Liver (tissue), 9 donors: Measurements from ENCODE around the gene DOCK8. TPM values are rescaled to one million over a fixed set of nuclear protein-coding genes. Genes with fewer than 3 reads are reported as not detected.
"Not testable (repeated sequence)": the region's sequence is repeated elsewhere in the genome, so short reads cannot be mapped to it uniquely, and the experiment has no call there.

Experiments used
- DNase-seq: peaks from one replicate; pipeline ENCODE4 v3.0.0-alpha.2; 2017; ENCODE audit warnings: low spot score
- H3K27ac ChIP-seq, 2 donors: one replicate each; pipeline ENCODE4 v1.7.0; 2013; ENCODE audit warnings: inconsistent platforms in 2 of 2, low read length in 2 of 2, control low read depth in 1 of 2, low read depth in 1 of 2, mild to moderate bottlenecking in 1 of 2
- H3K27me3 ChIP-seq, 4 donors: one replicate each; pipeline versions ENCODE4 v1.6.1 to v1.7.0; 2013; ENCODE audit warnings: low read length in 3 of 4, inconsistent platforms in 1 of 4, mild to moderate bottlenecking in 1 of 4, moderate library complexity in 1 of 4; ENCODE audit not compliant: control insufficient read depth in 4 of 4, insufficient read depth in 4 of 4
- H3K36me3 ChIP-seq, 4 donors: one replicate each; pipeline versions ENCODE4 v1.6.1 to v1.7.0; 2013; ENCODE audit warnings: low read length in 3 of 4, mild to moderate bottlenecking in 3 of 4, low read depth in 1 of 4, moderate library complexity in 1 of 4; ENCODE audit not compliant: control insufficient read depth in 4 of 4, insufficient read depth in 3 of 4
- H3K4me1 ChIP-seq, 4 donors: one replicate each; pipeline versions ENCODE4 v1.6.1 to v1.7.0; 2013; ENCODE audit warnings: low read length in 3 of 4, mild to moderate bottlenecking in 3 of 4, moderate library complexity in 1 of 4; ENCODE audit not compliant: control insufficient read depth in 4 of 4, insufficient read depth in 4 of 4
- H3K4me3 ChIP-seq, 3 donors: one replicate each; pipeline versions ENCODE4 v1.6.1 to v1.7.0; 2013; ENCODE audit warnings: low read length in 3 of 3, control low read depth in 1 of 3, low read depth in 1 of 3, mild to moderate bottlenecking in 1 of 3
- H3K9ac ChIP-seq, 2 donors: one replicate each; pipeline ENCODE4 v1.7.0; 2013; ENCODE audit warnings: low read length in 2 of 2, mild to moderate bottlenecking in 2 of 2, moderate library complexity in 2 of 2, control low read depth in 1 of 2, low read depth in 1 of 2
- H3K9me3 ChIP-seq, 4 donors: one replicate each; pipeline versions ENCODE4 v1.6.1 to v1.7.0; 2013; ENCODE audit warnings: low read length in 3 of 4; ENCODE audit not compliant: control insufficient read depth in 4 of 4
- EGR1 ChIP-seq, 2 donors: IDR thresholded peaks; 2 replicates each; pipeline ENCODE4 v1.6.1; 2016 to 2018; ENCODE audit warnings: antibody characterized with exemption in 2 of 2, low read depth in 2 of 2
- FOXA1 ChIP-seq: IDR thresholded peaks from 2 replicates; pipeline ENCODE4 v1.6.1; 2016; ENCODE audit warnings: antibody characterized with exemption
- GABPA ChIP-seq, 2 donors: IDR thresholded peaks in 1 of 2; conservative IDR thresholded peaks in 1 of 2; 2 replicates each; pipeline ENCODE4 v1.6.1; 2016; ENCODE audit warnings: antibody characterized with exemption in 2 of 2, mild to moderate bottlenecking in 1 of 2, moderate library complexity in 1 of 2
- HNF4A ChIP-seq, 2 donors: conservative IDR thresholded peaks; 2 replicates each; pipeline ENCODE4 v1.6.1; 2016; ENCODE audit warnings: antibody characterized with exemption in 2 of 2, mild to moderate bottlenecking in 2 of 2
- JUND ChIP-seq, 2 donors: IDR thresholded peaks; 2 replicates each; pipeline ENCODE4 v1.6.1; 2016; ENCODE audit warnings: antibody characterized with exemption in 2 of 2
- NR2F2 ChIP-seq: IDR thresholded peaks from 2 replicates; pipeline ENCODE4 v1.6.1; 2016; ENCODE audit warnings: antibody characterized with exemption
- RAD21 ChIP-seq, 2 donors: IDR thresholded peaks; 2 replicates each; pipeline ENCODE4 v1.6.1; 2016; ENCODE audit warnings: antibody characterized with exemption in 2 of 2, mild to moderate bottlenecking in 2 of 2
- YY1 ChIP-seq: IDR thresholded peaks from 2 replicates; pipeline ENCODE4 v1.6.1; 2016; ENCODE audit warnings: antibody characterized with exemption, mild to moderate bottlenecking
- WGBS: extraction: QIAGEN DNeasy Blood & Tissue Kit; methylation state at CpG from one replicate; pipeline ENCODE4 v1.1.7; 2013; 5-methylcytosine and 5-hydroxymethylcytosine counted together
- polyA plus RNA-seq, 2 donors: library from polyadenylated mRNA; stranded (reverse) in 1 of 2; unstranded in 1 of 2; fragments of 200-250 nt in 1 of 2; fragments of >200 nt in 1 of 2; fragmentation: Nextera tagmentation in 1 of 2; extraction: Ambion mirVana in 1 of 2; gene quantifications; one replicate each; pipeline versions ENCODE4 v1.2.1 to v1.2.3, GENCODE V29; 2013 to 2015
- total RNA-seq, 2 donors: library from RNA; depleted of rRNA; stranded (reverse); fragments of >200 nt; gene quantifications; one replicate each; pipeline ENCODE4 v1.2.3, GENCODE V29; 2014
- TF ChIP-seq, protein P1 (sequence below): IDR thresholded peaks from 2 replicates; pipeline ENCODE4 v1.6.1; 2016; ENCODE audit warnings: antibody characterized with exemption
- TF ChIP-seq, protein P2 (sequence below): fragments of 150-350 bp; IDR thresholded peaks from 2 replicates; pipeline ENCODE4 v1.5.1; 2017; ENCODE audit warnings: improper control_type of control experiment, low read depth, low read length; ENCODE audit not compliant: missing input control
- TF ChIP-seq, protein P3 (sequence below): IDR thresholded peaks from 2 replicates; pipeline ENCODE4 v1.6.1; 2016; ENCODE audit warnings: antibody characterized with exemption, mild to moderate bottlenecking
- donor health status: healthy.
- donor health status: healthy.
- donor health status: healthy.
- donor health status: healthy.
- donor health status: healthy.

The DOCK8 gene
- total and polyA plus RNA-seq, 4 donors, result 3.8 to 22.6 (median 7.4) TPM

DNA sequence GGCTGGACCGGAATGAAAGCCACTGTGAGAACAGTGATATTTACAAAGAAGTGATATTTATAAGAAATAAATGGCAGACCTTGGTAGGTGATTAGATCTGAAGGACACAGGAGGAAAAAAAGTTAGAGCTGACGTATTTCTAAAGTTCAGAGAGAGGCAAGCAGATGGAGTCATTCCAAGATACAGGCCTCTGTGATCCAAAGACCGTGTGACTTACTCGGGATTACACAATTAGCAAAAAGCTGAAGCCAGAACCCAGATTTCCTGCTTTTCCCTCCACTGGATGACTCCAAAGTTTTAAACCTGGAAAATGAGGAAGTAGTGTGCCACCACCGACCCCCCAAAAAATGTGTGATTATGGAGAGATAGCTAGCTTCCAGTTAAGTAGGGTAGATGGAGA lies 3.1 kb upstream of the DOCK8 start (continued):
- TF ChIP-seq EGR1 (IDR thresholded peaks at IDR 0.05; ENCODE audit: low read depth in 2 of 2) (no peak), NR2F2 (no peak)

DNA sequence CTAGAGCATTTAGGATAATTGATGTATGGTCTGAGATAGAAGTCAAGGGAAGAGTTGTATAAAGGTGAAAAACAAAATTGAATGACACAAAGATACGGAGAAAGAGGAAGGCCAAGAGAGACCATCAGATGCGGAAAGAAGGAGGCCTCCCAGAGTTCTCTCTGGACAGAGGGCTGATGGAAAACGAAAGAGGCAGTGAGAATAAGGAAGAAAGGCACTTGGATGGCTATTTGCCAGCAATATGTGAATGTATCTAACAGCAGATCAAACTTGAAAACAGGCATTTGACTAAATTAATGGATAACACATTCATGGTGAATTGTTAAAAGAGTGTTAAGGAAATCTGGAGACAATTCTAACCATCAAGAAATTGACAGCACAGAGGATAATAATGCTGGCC lies 2.4 kb upstream of the DOCK8 start:
- no peaks in the 10 kb centered on the region for H3K9me3 ChIP-seq
- H3K36me3 ChIP-seq, result no peaks in the 10 kb centered on the region
- peaks cover 0 to 10% (median 4%) of the 10 kb centered on the region in 4 donors for H3K4me1 ChIP-seq
- peaks cover 0 to 7% (median 0%) of the 10 kb centered on the region in 4 donors for H3K27me3 ChIP-seq
- WGBS, result 83% methylated on average over 3 of the region's 3 CpGs
- TF ChIP-seq, protein P1, sequence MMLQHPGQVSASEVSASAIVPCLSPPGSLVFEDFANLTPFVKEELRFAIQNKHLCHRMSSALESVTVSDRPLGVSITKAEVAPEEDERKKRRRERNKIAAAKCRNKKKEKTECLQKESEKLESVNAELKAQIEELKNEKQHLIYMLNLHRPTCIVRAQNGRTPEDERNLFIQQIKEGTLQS, result no peak
- no peak for TF ChIP-seq JUND (IDR thresholded peaks at IDR 0.05)
- no peak for TF ChIP-seq GABPA (IDR thresholded peaks at IDR 0.05 in 1 of 2, conservative IDR thresholded peaks at IDR 0.05 in 1 of 2)
- no peak for TF ChIP-seq YY1
- no peak for TF ChIP-seq RAD21 (IDR thresholded peaks at IDR 0.05)
- TF ChIP-seq NR2F2, result no peak
- TF ChIP-seq HNF4A (conservative IDR thresholded peaks at IDR 0.05), result no peak
- no peak for DNase-seq
- H3K27ac ChIP-seq, result no peak overlapping the region
- H3K4me3 ChIP-seq, result no peak overlapping the region
- H3K9ac ChIP-seq, result no peak overlapping the region

DNA sequence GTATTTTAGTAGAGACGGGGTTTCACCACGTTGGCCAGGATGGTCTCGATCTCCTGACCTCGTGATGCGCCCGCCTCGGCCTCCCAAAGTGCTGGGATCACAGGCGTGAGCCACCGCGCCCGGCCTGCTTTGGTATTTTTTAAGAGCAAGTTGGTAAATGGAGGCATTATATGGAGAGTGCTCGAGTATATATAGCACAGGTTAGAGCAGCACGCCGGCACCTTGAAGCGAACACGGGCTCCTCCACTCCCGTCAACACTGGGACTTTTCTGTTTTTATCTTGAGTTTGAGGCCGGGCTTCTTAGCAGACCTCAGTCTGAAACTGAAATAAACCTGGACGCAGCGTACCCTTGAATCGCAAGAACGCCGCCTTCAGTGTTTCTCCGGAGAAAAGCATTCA lies 764 bp upstream of the DOCK8 start:
- Histone ChIP-seq H3K4me3 (peak overlapping the region in 1 of 3 donors; percentile 77), H3K27ac (peak overlapping the region in 1 of 2 donors; percentile 80)
- not testable (repeated sequence) for H3K36me3 ChIP-seq, DNase-seq, H3K9me3 ChIP-seq, H3K9ac ChIP-seq, H3K4me1 ChIP-seq, H3K27me3 ChIP-seq
- WGBS, result 86% methylated on average over 24 of the region's 24 CpGs

DNA sequence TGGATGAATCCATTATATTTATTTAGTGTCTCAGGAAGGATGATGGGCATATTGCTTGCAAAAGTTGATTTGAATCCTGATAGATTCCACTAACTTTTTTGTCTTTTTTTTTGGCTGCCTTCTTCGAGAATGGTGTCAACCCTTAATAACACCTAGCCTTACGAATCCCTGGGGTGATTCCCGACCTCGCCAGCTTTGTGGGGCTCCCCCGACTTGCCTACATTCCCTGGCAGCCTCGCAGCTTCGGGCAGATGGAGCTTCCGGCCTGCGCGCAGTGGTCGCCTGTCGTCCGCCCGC lies 366 bp upstream of the DOCK8 start:
- Histone ChIP-seq H3K9ac (peak overlapping the region in 1 of 2 donors; percentile 22), H3K36me3 (no peaks in the 10 kb centered on the region), H3K9me3 (no peaks in the 10 kb centered on the region), H3K4me1 (peaks cover 0 to 10% (median 4%) of the 10 kb centered on the region in 4 donors), H3K4me3 (peak overlapping the region in 2 of 3 donors; percentile 15 to 77), H3K27me3 (peaks cover 0 to 5% (median 0%) of the 10 kb centered on the region in 4 donors), H3K27ac (peak overlapping the region; percentile 67 to 80)
- TF ChIP-seq FOXA1 (no peak), GABPA (IDR thresholded peaks at IDR 0.05 in 1 of 2, conservative IDR thresholded peaks at IDR 0.05 in 1 of 2) (no peak)
- no peak for DNase-seq
- 4% methylated on average over 14 of the region's 14 CpGs for WGBS

DNA sequence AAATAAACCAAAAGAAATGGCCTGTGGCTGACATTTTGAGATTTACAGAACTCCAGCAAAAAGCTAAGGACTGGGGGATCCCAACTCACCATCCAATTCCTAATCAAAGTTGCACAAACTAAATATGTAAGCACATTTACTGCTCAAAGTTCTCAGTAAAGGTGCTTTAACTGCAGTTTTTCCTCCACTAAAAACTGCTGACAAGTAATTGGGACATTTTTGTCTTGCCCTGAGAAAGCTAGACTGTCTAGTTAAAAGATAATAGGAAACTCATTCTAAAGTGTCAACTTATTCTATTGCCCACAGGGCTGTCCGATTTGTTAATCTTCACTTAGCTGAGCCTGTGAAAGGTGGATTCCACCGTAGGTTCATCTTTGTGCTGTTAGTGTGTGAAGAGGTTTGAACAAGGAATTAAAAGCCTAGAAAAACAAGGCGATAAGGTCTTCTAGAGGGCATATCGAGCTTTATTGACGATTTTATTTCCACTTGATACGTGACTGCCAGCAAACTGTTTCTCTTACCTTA lies 1.0 kb downstream of the DOCK8 start:
- Histone ChIP-seq H3K4me1 (peaks cover 0 to 10% (median 4%) of the 10 kb centered on the region in 4 donors), H3K4me3 (peak overlapping the region in 2 of 3 donors; percentile 15 to 77), H3K27ac (peak overlapping the region; percentile 67 to 80), H3K36me3 (no peaks in the 10 kb centered on the region), H3K27me3 (peaks cover 0 to 5% (median 0%) of the 10 kb centered on the region in 4 donors), H3K9ac (peak overlapping the region; percentile 7 to 44), H3K9me3 (no peaks in the 10 kb centered on the region)
- no peak for DNase-seq
- TF ChIP-seq EGR1 (IDR thresholded peaks at IDR 0.05; ENCODE audit: low read depth in 2 of 2), result no peak
- TF ChIP-seq, protein P2, sequence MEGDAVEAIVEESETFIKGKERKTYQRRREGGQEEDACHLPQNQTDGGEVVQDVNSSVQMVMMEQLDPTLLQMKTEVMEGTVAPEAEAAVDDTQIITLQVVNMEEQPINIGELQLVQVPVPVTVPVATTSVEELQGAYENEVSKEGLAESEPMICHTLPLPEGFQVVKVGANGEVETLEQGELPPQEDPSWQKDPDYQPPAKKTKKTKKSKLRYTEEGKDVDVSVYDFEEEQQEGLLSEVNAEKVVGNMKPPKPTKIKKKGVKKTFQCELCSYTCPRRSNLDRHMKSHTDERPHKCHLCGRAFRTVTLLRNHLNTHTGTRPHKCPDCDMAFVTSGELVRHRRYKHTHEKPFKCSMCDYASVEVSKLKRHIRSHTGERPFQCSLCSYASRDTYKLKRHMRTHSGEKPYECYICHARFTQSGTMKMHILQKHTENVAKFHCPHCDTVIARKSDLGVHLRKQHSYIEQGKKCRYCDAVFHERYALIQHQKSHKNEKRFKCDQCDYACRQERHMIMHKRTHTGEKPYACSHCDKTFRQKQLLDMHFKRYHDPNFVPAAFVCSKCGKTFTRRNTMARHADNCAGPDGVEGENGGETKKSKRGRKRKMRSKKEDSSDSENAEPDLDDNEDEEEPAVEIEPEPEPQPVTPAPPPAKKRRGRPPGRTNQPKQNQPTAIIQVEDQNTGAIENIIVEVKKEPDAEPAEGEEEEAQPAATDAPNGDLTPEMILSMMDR, result no peak
- TF ChIP-seq JUND (IDR thresholded peaks at IDR 0.05), result no peak
- TF ChIP-seq, protein P3, sequence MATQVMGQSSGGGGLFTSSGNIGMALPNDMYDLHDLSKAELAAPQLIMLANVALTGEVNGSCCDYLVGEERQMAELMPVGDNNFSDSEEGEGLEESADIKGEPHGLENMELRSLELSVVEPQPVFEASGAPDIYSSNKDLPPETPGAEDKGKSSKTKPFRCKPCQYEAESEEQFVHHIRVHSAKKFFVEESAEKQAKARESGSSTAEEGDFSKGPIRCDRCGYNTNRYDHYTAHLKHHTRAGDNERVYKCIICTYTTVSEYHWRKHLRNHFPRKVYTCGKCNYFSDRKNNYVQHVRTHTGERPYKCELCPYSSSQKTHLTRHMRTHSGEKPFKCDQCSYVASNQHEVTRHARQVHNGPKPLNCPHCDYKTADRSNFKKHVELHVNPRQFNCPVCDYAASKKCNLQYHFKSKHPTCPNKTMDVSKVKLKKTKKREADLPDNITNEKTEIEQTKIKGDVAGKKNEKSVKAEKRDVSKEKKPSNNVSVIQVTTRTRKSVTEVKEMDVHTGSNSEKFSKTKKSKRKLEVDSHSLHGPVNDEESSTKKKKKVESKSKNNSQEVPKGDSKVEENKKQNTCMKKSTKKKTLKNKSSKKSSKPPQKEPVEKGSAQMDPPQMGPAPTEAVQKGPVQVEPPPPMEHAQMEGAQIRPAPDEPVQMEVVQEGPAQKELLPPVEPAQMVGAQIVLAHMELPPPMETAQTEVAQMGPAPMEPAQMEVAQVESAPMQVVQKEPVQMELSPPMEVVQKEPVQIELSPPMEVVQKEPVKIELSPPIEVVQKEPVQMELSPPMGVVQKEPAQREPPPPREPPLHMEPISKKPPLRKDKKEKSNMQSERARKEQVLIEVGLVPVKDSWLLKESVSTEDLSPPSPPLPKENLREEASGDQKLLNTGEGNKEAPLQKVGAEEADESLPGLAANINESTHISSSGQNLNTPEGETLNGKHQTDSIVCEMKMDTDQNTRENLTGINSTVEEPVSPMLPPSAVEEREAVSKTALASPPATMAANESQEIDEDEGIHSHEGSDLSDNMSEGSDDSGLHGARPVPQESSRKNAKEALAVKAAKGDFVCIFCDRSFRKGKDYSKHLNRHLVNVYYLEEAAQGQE, result peak; percentile 10
- 25% methylated on average over 6 of the region's 6 CpGs for WGBS
